Type B pancreatic cell (in vitro differentiated cells): Measurements from ENCODE around the gene ZNF366. TPM values are rescaled to one million over a fixed set of nuclear protein-coding genes. Genes with fewer than 3 reads are reported as not detected.
A peak's percentile ranks its signal among the peaks of the same experiment; 100 is the strongest.

ENCODE experiments used
- DNase-seq: peaks from one replicate; pipeline ENCODE4 v3.0.0; 2021; ENCODE audit warnings: mixed read lengths; ENCODE audit not compliant: unreplicated experiment; ENCODE audit errors: extremely low spot score
- H3K27ac Mint-ChIP-seq: 2 replicates; pipeline ENCODE4 v1.8.0; 2021; ENCODE audit warnings: mild to moderate bottlenecking, mixed read lengths
- H3K27me3 Mint-ChIP-seq: 2 replicates; pipeline ENCODE4 v1.8.0; 2021; ENCODE audit warnings: mixed read lengths
- H3K36me3 Mint-ChIP-seq: 2 replicates; pipeline ENCODE4 v1.8.0; 2021; ENCODE audit warnings: mixed read lengths
- H3K4me1 Mint-ChIP-seq: one replicate; pipeline ENCODE4 v1.8.0; 2021; ENCODE audit warnings: mixed read lengths; ENCODE audit not compliant: unreplicated experiment
- H3K4me3 Mint-ChIP-seq: 2 replicates; pipeline ENCODE4 v1.8.0; 2021; ENCODE audit warnings: mild to moderate bottlenecking, mixed read lengths
- H3K9me3 Mint-ChIP-seq: 2 replicates; pipeline ENCODE4 v1.8.0; 2021; ENCODE audit warnings: mixed read lengths
- total RNA-seq: library from RNA; stranded (reverse); gene quantifications from 2 replicates; pipeline ENCODE4 v1.2.1, GENCODE V29; 2021; ENCODE audit warnings: low replicate concordance
- TF ChIP-seq, protein P1 (sequence below): fragments of 200-600 bp; sonication (generic); conservative IDR thresholded peaks from 2 replicates; pipeline ENCODE4 v1.5.0; 2021; ENCODE audit warnings: antibody characterized with exemption, mild to moderate bottlenecking

Gene ZNF366
- total RNA-seq, 1 donor from 2014 or later, result not detected

GRCh38 chr5:72455476-72455875 lies 51.7 kb downstream of the ZNF366 start:
- H3K36me3 Mint-ChIP-seq, result no peaks in the 10 kb centered on the region
- DNase-seq, result no peak
- peaks cover 27% of the 10 kb centered on the region for H3K4me1 Mint-ChIP-seq

GRCh38 chr5:72454996-72455395 lies 52.2 kb downstream of the ZNF366 start:
- Mint-ChIP-seq H3K4me3 (no peak overlapping the region), H3K4me1 (peaks cover 27% of the 10 kb centered on the region), H3K27ac (no peak overlapping the region), H3K27me3 (no peaks in the 10 kb centered on the region), H3K9me3 (peaks cover 6% of the 10 kb centered on the region), H3K36me3 (no peaks in the 10 kb centered on the region)
- no peak for DNase-seq
- TF ChIP-seq, protein P1, sequence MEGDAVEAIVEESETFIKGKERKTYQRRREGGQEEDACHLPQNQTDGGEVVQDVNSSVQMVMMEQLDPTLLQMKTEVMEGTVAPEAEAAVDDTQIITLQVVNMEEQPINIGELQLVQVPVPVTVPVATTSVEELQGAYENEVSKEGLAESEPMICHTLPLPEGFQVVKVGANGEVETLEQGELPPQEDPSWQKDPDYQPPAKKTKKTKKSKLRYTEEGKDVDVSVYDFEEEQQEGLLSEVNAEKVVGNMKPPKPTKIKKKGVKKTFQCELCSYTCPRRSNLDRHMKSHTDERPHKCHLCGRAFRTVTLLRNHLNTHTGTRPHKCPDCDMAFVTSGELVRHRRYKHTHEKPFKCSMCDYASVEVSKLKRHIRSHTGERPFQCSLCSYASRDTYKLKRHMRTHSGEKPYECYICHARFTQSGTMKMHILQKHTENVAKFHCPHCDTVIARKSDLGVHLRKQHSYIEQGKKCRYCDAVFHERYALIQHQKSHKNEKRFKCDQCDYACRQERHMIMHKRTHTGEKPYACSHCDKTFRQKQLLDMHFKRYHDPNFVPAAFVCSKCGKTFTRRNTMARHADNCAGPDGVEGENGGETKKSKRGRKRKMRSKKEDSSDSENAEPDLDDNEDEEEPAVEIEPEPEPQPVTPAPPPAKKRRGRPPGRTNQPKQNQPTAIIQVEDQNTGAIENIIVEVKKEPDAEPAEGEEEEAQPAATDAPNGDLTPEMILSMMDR, result no peak

More at GRCh38 chr5:72455476-72455875, 51.7 kb downstream of the ZNF366 start:
- H3K4me3 Mint-ChIP-seq, result no peak overlapping the region
- TF ChIP-seq, protein P1, result no peak
- H3K9me3 Mint-ChIP-seq, result peaks cover 6% of the 10 kb centered on the region
- H3K27ac Mint-ChIP-seq, result no peak overlapping the region
- no peaks in the 10 kb centered on the region for H3K27me3 Mint-ChIP-seq

- Mint-ChIP-seq H3K9me3 (peaks cover 6% of the 10 kb centered on the region), H3K27ac (no peak overlapping the region), H3K27me3 (no peaks in the 10 kb centered on the region), H3K4me3 (no peak overlapping the region), H3K36me3 (no peaks in the 10 kb centered on the region), H3K4me1 (peaks cover 21% of the 10 kb centered on the region)
- DNase-seq, result no peak
- TF ChIP-seq, protein P1, result no peak
These were observed 53.9 kb downstream of the ZNF366 start for GRCh38 chr5:72453246-72453775.

- no peaks in the 10 kb centered on the region for H3K27me3 Mint-ChIP-seq
- peaks cover 21% of the 10 kb centered on the region for H3K4me1 Mint-ChIP-seq
- no peaks in the 10 kb centered on the region for H3K36me3 Mint-ChIP-seq
- DNase-seq, result no peak
- peaks cover 6% of the 10 kb centered on the region for H3K9me3 Mint-ChIP-seq
- H3K4me3 Mint-ChIP-seq, result no peak overlapping the region
- TF ChIP-seq, protein P1, result no peak
- peak overlapping the region; percentile 16 for H3K27ac Mint-ChIP-seq
These were observed 54.5 kb downstream of the ZNF366 start for GRCh38 chr5:72452515-72453245.

GRCh38 chr5:72451741-72452505 lies 55.3 kb downstream of the ZNF366 start:
- no peaks in the 10 kb centered on the region for H3K36me3 Mint-ChIP-seq
- peak overlapping the region; percentile 16 for H3K27ac Mint-ChIP-seq
- peaks cover 6% of the 10 kb centered on the region for H3K9me3 Mint-ChIP-seq
- TF ChIP-seq, protein P1, result no peak
- H3K27me3 Mint-ChIP-seq, result no peaks in the 10 kb centered on the region
- DNase-seq, result no peak
- peak overlapping the region; percentile 39 for H3K4me3 Mint-ChIP-seq
- peaks cover 21% of the 10 kb centered on the region for H3K4me1 Mint-ChIP-seq
